ENCODE results near the gene EFNB2. TPM values are rescaled to one million over a fixed set of nuclear protein-coding genes. Genes with fewer than 3 reads are reported as not detected.

Gene EFNB2
- total and polyA plus RNA-seq, 2 of the 13 experiments (the other 11 are each of a cell fraction or from before 2014, with no cell fraction given): 0.11 to 0.20 TPM

GRCh38 chr13:106568299-106569003 is 33.0 kb upstream of the EFNB2 start (continued):
- TF ChIP-seq ZNF234 (CRISPR knock-in tag; conservative IDR thresholded peaks at IDR 0.05) (0 out of 2 replicates have a peak, but pooled peaks have one; percentile 2), SRSF9 (IDR thresholded peaks at IDR 0.05; ENCODE audit: borderline replicate concordance, insufficient read depth, low read depth, low read length, poor library complexity, severe bottlenecking) (no peak), DMAP1 (CRISPR knock-in tag; IDR thresholded peaks at IDR 0.05) (no peak), ZNF513 (CRISPR knock-in tag; conservative IDR thresholded peaks at IDR 0.05) (no peak), ZGPAT (CRISPR knock-in tag; IDR thresholded peaks at IDR 0.05) (no peak), ZBTB33 (CRISPR knock-in tag; IDR thresholded peaks at IDR 0.05) (no peak), ZMYM4 (CRISPR knock-in tag; IDR thresholded peaks at IDR 0.05) (peak; percentile 9; the same call in 1 of the 2 replicates), ZNF503 (CRISPR knock-in tag; IDR thresholded peaks at IDR 0.05) (peak; percentile 17; the same call in 1 of the 2 replicates), IRX3 (CRISPR knock-in tag; IDR thresholded peaks at IDR 0.05; ENCODE audit: borderline replicate concordance, low read depth) (no peak), ZNF276 (CRISPR knock-in tag; IDR thresholded peaks at IDR 0.05; ENCODE audit: low read depth) (no peak), SALL2 (CRISPR knock-in tag; IDR thresholded peaks at IDR 0.05) (no peak), ZNF747 (CRISPR knock-in tag; IDR thresholded peaks at IDR 0.05; ENCODE audit: borderline replicate concordance) (no peak), TCF7L2 (IDR thresholded peaks at IDR 0.05; ENCODE audit: low read depth, low read length) (no peak), ZNF501 (CRISPR knock-in tag; IDR thresholded peaks at IDR 0.05) (0 out of 2 replicates have a peak, but pooled peaks have one; percentile 13), CREB1 (IDR thresholded peaks at IDR 0.05) (no peak), CREB1 (CRISPR knock-in tag; IDR thresholded peaks at IDR 0.05) (no peak), ZNF567 (CRISPR knock-in tag; IDR thresholded peaks at IDR 0.05; ENCODE audit: borderline replicate concordance) (no peak), RFX5 (IDR thresholded peaks at IDR 0.05; ENCODE audit: low read depth, low read length) (no peak), AKAP8 (CRISPR knock-in tag; IDR thresholded peaks at IDR 0.05) (no peak), MED1 (CRISPR knock-in tag; IDR thresholded peaks at IDR 0.05) (no peak)
